Psoas muscle (tissue), 8 donors: ENCODE results near the gene CUBN. TPM values are rescaled to one million over a fixed set of nuclear protein-coding genes. Genes with fewer than 3 reads are reported as not detected.

ENCODE experiments used
- ATAC-seq, 4 donors: fragments of 200-7000 bp; cut with Tn5 transposase; one replicate each; pipeline ENCODE4 v1.9.1; 2020; ENCODE audit warnings: moderate library complexity in 3 of 4, mild to moderate bottlenecking in 2 of 4
- DNase-seq, 2 donors: peaks; one replicate each; pipeline ENCODE4 v3.0.0-alpha.2; 2020
- H3K27ac ChIP-seq: fragments of 200-600 bp; one replicate; pipeline ENCODE4 v1.8.0; 2022
- H3K27me3 ChIP-seq, 3 donors: fragments of 200-600 bp in 1 of 3; one replicate each; pipeline versions ENCODE4 v1.6.1 to v1.8.0; 2013 to 2022; ENCODE audit warnings: low read length in 2 of 3, mild to moderate bottlenecking in 2 of 3, moderate library complexity in 1 of 3; ENCODE audit not compliant: insufficient read depth in 3 of 3
- H3K36me3 ChIP-seq, 2 donors: fragments of 200-600 bp in 1 of 2; one replicate each; pipeline versions ENCODE4 v1.6.1 to v1.8.0; 2013 to 2022; ENCODE audit warnings: low read depth in 1 of 2, mild to moderate bottlenecking in 1 of 2, moderate library complexity in 1 of 2; ENCODE audit not compliant: insufficient read depth in 1 of 2
- H3K4me1 ChIP-seq: fragments of 200-600 bp; one replicate; pipeline ENCODE4 v1.8.0; 2022
- H3K4me3 ChIP-seq: fragments of 200-600 bp; one replicate; pipeline ENCODE4 v1.8.0; 2022; ENCODE audit warnings: mild to moderate bottlenecking
- H3K9me3 ChIP-seq: fragments of 200-600 bp; one replicate; pipeline ENCODE4 v1.8.0; 2022
- CTCF ChIP-seq: fragments of 200-600 bp; IDR thresholded peaks from one replicate; pipeline ENCODE4 v1.8.0; 2022; ENCODE audit warnings: antibody characterized with exemption
- WGBS, 3 donors: extraction: QIAGEN DNeasy Blood & Tissue Kit; methylation state at CpG; one replicate each; pipeline versions ENCODE4 v1.1.6 to v1.1.7; 2013; 5-methylcytosine and 5-hydroxymethylcytosine counted together
- intact Hi-C, 2 donors: fragments of 100-400 bp; cut with DNase I; formaldehyde crosslinking; loops; one replicate each; pipeline versions ENCODE4 v1.11.0 to v1.14.2; 2022
- polyA plus RNA-seq, 3 donors: library from polyadenylated mRNA; stranded (reverse); fragments of 200-250 nt; gene quantifications; one replicate each; pipeline ENCODE4 v1.2.3, GENCODE V29; 2013
- total RNA-seq, 4 donors: library from RNA; stranded (reverse); fragmentation: NEBNext Ultra II Directional in 2 of 4; extraction: Animal tissue kit (Norgen Biotek cat#: 25700) in 2 of 4; gene quantifications; one replicate each; pipeline versions ENCODE4 v1.2.1 to v1.2.4, GENCODE V29; 2021 to 2023
- donor health status: healthy with polysubstance abuse.
- donor health status: DM: no; HTN: no; CAD: no; lungs with moderate emphysema.
- donor health status: Bipolar disorder and iron deficiency.
- donor health status: healthy.
- donor health status: DM: yes; HTN: yes; CAD: no.
- donor health status: DM: no; HTN: no; CAD: no.
- donor health status: DM: no; HTN: no; CAD: no.
- donor health status: DM: yes; HTN: yes; CAD: no.

CUBN gene
- total and polyA plus RNA-seq, 7 donors: 0.07 to 1.1 (median 0.22) TPM

GRCh38 chr10:17043586-17043985, 86.0 kb downstream of the CUBN start:
- no peak overlapping the region for H3K4me3 ChIP-seq
- intact Hi-C loops: no loop called here
- DNase-seq (no peak), ATAC-seq (no peak)
- H3K27ac ChIP-seq: no peak overlapping the region
- no peaks in the 10 kb centered on the region for H3K36me3 ChIP-seq
- TF ChIP-seq CTCF: no peak
- H3K27me3 ChIP-seq: no peaks in the 10 kb centered on the region
- no peaks in the 10 kb centered on the region for H3K9me3 ChIP-seq
- WGBS, 3 donors: 80 to 87% (median 83%) methylated on average over 8 of the region's 8 CpGs
- H3K4me1 ChIP-seq: no peaks in the 10 kb centered on the region

- TF ChIP-seq CTCF: no peak
- Histone ChIP-seq H3K27me3 (no peaks in the 10 kb centered on the region), H3K4me3 (no peak overlapping the region), H3K27ac (no peak overlapping the region), H3K36me3 (no peaks in the 10 kb centered on the region), H3K9me3 (no peaks in the 10 kb centered on the region), H3K4me1 (no peaks in the 10 kb centered on the region)
- ATAC-seq (no peak), DNase-seq (no peak)
- WGBS, 3 donors: 55 to 67% (median 61%) methylated on average over 7 of the region's 7 CpGs
- intact Hi-C loops: no loop called here
Observed at GRCh38 chr10:17041626-17042520, 87.7 kb downstream of the CUBN start.

GRCh38 chr10:17038627-17039026, 91.0 kb downstream of the CUBN start:
- DNase-seq (peak; percentile 67 to 72), ATAC-seq (peak in 2 of 4 donors; percentile 37 to 69)

GRCh38 chr10:17037910-17038309, 91.7 kb downstream of the CUBN start:
- Histone ChIP-seq H3K36me3 (no peaks in the 10 kb centered on the region), H3K9me3 (no peaks in the 10 kb centered on the region), H3K27ac (peak overlapping the region; percentile 11), H3K4me1 (no peaks in the 10 kb centered on the region), H3K4me3 (no peak overlapping the region), H3K27me3 (no peaks in the 10 kb centered on the region)
- no peak for TF ChIP-seq CTCF
- 90 to 95% (median 93%) methylated on average over 6 of the region's 6 CpGs for WGBS, 3 donors
- no peak for ATAC-seq
- DNase-seq: no peak
- intact Hi-C loops: no loop called here

More at GRCh38 chr10:17038627-17039026, 91.0 kb downstream of the CUBN start:
- Histone ChIP-seq H3K27me3 (no peaks in the 10 kb centered on the region), H3K36me3 (no peaks in the 10 kb centered on the region), H3K27ac (peak overlapping the region; percentile 11), H3K4me3 (no peak overlapping the region), H3K9me3 (no peaks in the 10 kb centered on the region), H3K4me1 (no peaks in the 10 kb centered on the region)
- 37 to 57% (median 39%) methylated on average over 5 of the region's 5 CpGs for WGBS, 3 donors
- TF ChIP-seq CTCF: no peak
- intact Hi-C loops: no loop called here
